ENCODE results near the gene C2orf66.

C2orf66 gene

GRCh38 chr2:196809260-196809659 is at the start of gene C2orf66:
Gene C2orf66, minus strand, starts transcription at chr2:196809355. Its CDS starts 19 bp downstream, at chr2:196809336.
- no peak for DNase-seq

- DNase-seq: no peak
Measured at GRCh38 chr2:196854629-196855028, 45.5 kb upstream of the C2orf66 start.

GRCh38 chr2:196853301-196854087 is 44.3 kb upstream of the C2orf66 start:
- DNase-seq: no peak

- DNase-seq: no peak
Measured at GRCh38 chr2:196851088-196851487, 41.9 kb upstream of the C2orf66 start.

- no peak for DNase-seq
Measured at GRCh38 chr2:196849895-196850294, 40.7 kb upstream of the C2orf66 start.

- no peak for DNase-seq
Measured at GRCh38 chr2:196846295-196846694, 37.1 kb upstream of the C2orf66 start.

- no peak for DNase-seq
Measured at GRCh38 chr2:196845371-196845770, 36.2 kb upstream of the C2orf66 start.

- DNase-seq: no peak
Measured at GRCh38 chr2:196840171-196840570, 31.0 kb upstream of the C2orf66 start.

GRCh38 chr2:196839574-196839973 is 30.4 kb upstream of the C2orf66 start:
- no peak for DNase-seq

- DNase-seq: no peak
Measured at GRCh38 chr2:196836440-196836839, 27.3 kb upstream of the C2orf66 start.

GRCh38 chr2:196830701-196831100 is 21.5 kb upstream of the C2orf66 start:
- DNase-seq: no peak

- DNase-seq: no peak
Measured at GRCh38 chr2:196827356-196827755, 18.2 kb upstream of the C2orf66 start.

- DNase-seq: no peak
Measured at GRCh38 chr2:196823750-196824522, 14.8 kb upstream of the C2orf66 start.

- no peak for DNase-seq
Measured at GRCh38 chr2:196821195-196821594, 12.0 kb upstream of the C2orf66 start.

GRCh38 chr2:196808083-196808665 is 981 bp downstream of the C2orf66 start:
- DNase-seq: no peak

GRCh38 chr2:196804381-196804780 is 4.8 kb downstream of the C2orf66 start:
- no peak for DNase-seq

GRCh38 chr2:196802401-196802800 is 6.8 kb downstream of the C2orf66 start:
- DNase-seq: no peak

GRCh38 chr2:196801674-196802261 is 7.4 kb downstream of the C2orf66 start:
- DNase-seq: no peak

GRCh38 chr2:196798980-196799379 is 10.2 kb downstream of the C2orf66 start:
- no peak for DNase-seq

GRCh38 chr2:196792865-196793264 is 16.3 kb downstream of the C2orf66 start:
- DNase-seq: no peak

- no peak for DNase-seq
Measured at GRCh38 chr2:196783431-196784094, 25.6 kb downstream of the C2orf66 start.

- DNase-seq: no peak
Measured at GRCh38 chr2:196767101-196767500, 42.1 kb downstream of the C2orf66 start.

GRCh38 chr2:196759378-196759706 is 49.8 kb downstream of the C2orf66 start:
- DNase-seq: no peak
